Mononuclear cell (primary cell): ENCODE data around the gene RAX2. TPM values are rescaled to one million over a fixed set of nuclear protein-coding genes. Genes with fewer than 3 reads are reported as not detected.

Experiments used
- H3K27me3 ChIP-seq: 2 replicates; pipeline ENCODE4 v1.6.0; 2011; ENCODE audit warnings: low read length, control low read depth; ENCODE audit not compliant: insufficient read depth
- H3K4me1 ChIP-seq: 2 replicates; pipeline ENCODE4 v1.5.1; 2011; ENCODE audit warnings: mild to moderate bottlenecking, low read length, control low read depth; ENCODE audit not compliant: insufficient read depth
- H3K4me3 ChIP-seq: 2 replicates; pipeline ENCODE4 v1.5.1; 2011; ENCODE audit warnings: mild to moderate bottlenecking, low read length, moderate library complexity
- H3K9me3 ChIP-seq: 2 replicates; pipeline ENCODE4 v1.5.1; 2011; ENCODE audit warnings: low read depth, mild to moderate bottlenecking, control low read depth, low read length
- total RNA-seq: library from RNA; depleted of rRNA; stranded (reverse); fragments of >200 nt; gene quantifications from one replicate; pipeline ENCODE4 v1.2.3, GENCODE V29; 2012

RAX2 gene
- total RNA-seq, 1 donor, result not detected

DNA sequence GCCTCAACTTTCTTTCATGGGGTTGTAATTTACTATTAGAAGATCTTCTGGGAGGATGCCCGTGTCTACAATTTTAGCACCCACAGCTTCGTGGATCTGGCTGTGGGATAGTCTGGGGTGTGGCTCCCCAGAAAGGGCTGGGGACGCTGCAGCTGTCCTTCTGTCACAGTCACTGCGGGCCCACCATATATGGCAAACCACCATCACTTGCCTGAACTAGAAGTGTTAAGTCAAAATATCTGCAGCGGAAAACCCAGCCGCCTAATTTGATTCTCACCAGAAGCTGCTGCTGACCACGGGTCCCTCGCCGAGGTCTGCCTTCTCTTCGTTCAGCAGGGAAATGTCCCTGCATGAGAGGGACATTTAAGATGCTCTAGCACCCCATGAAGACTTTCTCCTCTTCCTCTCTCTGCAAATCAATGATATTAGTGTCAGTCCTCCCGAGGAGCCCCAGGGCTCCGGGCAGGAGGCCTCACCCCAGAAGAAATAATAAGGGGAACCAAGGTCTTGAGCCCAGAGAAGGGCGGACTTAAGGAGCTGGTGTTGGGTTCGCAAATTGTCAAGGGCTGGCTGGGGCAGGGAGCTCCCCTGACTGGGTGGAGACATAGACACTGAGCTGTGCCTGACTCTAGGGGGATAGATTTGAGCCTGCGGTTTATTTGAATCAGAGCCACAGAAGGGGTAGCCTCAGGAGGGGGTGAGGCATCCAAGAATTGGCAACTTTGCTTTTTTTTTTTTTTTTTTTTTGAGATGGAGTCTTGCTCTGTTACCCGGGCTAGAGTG, 17.2 kb upstream of the RAX2 start:
- Histone ChIP-seq H3K4me1 (peaks cover 8% of the 10 kb centered on the region), H3K4me3 (no peak overlapping the region)

DNA sequence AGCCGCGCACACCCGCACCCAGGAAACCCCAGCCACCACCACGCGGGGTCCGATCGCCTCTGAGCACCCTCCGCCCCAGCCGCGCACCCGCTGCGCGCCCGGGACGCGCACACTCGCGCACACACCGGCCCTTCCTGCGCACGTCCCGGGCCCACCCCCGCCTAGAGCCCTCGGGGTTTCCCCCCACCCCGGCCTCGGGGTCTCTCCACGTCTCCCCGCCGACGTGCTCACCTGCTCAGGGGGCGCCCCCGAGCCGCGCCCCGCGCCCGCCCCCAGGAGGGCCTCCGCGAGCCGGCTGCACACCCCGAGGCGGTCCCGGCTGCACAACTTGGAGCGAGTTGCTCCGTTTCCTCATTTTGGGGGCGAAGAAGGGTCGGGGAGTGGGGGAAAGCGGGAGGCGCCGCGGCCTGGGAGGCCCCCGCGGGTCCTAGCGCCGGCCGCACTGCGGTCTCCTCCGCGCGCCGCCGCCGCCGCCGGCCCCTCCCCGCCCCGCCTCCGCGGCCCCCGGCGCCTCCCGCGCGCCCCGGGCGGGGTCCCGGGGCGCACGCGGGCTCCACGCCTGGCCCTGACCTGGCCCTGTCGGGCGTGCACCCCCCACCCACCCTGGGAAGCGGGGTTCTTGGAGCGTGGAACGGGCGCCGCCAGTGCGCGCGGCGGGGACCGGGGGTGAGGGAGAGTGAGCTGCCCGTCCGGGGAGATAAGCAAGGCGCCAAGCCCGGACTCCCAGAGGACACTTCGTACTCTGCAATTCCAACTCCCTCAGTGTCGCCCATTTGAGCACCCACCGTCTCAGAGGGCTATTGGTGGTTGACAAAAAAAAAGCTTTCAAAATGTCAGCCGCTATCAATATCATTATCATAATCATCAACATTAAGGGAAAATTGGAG, 14.2 kb upstream of the RAX2 start, which contains the start of gene MATK:
TSS of gene MATK (minus strand) at position 444 of the 887 bp plus-strand sequence. CDS start 1,246 bp downstream, outside the sequence.
- Histone ChIP-seq H3K4me1 (peaks cover 8% of the 10 kb centered on the region), H3K9me3 (peaks cover 4% of the 10 kb centered on the region), H3K27me3 (no peaks in the 10 kb centered on the region), H3K4me3 (peak within 1 kb of the TSS; percentile 38)

More for the DNA sequence above, 17.2 kb upstream of the RAX2 start:
- H3K27me3 ChIP-seq, result no peaks in the 10 kb centered on the region
- H3K9me3 ChIP-seq, result no peaks in the 10 kb centered on the region

- no peaks in the 10 kb centered on the region for H3K27me3 ChIP-seq
- peaks cover 6% of the 10 kb centered on the region for H3K4me1 ChIP-seq
- peak overlapping the region; percentile 38 for H3K4me3 ChIP-seq
- peaks cover 4% of the 10 kb centered on the region for H3K9me3 ChIP-seq
Measured at GRCh38 chr19:3785451-3785937, 13.5 kb upstream of the RAX2 start.

- H3K9me3 ChIP-seq, result peaks cover 4% of the 10 kb centered on the region
- peaks cover 5% of the 10 kb centered on the region for H3K4me1 ChIP-seq
- H3K4me3 ChIP-seq, result peak overlapping the region; percentile 38
- H3K27me3 ChIP-seq, result no peaks in the 10 kb centered on the region
Measured at GRCh38 chr19:3784607-3785450, 12.8 kb upstream of the RAX2 start.

GRCh38 chr19:3783660-3784584, 11.9 kb upstream of the RAX2 start:
- Histone ChIP-seq H3K27me3 (no peaks in the 10 kb centered on the region), H3K4me3 (no peak overlapping the region), H3K9me3 (peaks cover 4% of the 10 kb centered on the region), H3K4me1 (peaks cover 5% of the 10 kb centered on the region)

GRCh38 chr19:3782903-3783302, 10.9 kb upstream of the RAX2 start:
- H3K9me3 ChIP-seq, result peaks cover 4% of the 10 kb centered on the region
- H3K4me1 ChIP-seq, result peaks cover 5% of the 10 kb centered on the region
- H3K4me3 ChIP-seq, result no peak overlapping the region
- no peaks in the 10 kb centered on the region for H3K27me3 ChIP-seq

DNA sequence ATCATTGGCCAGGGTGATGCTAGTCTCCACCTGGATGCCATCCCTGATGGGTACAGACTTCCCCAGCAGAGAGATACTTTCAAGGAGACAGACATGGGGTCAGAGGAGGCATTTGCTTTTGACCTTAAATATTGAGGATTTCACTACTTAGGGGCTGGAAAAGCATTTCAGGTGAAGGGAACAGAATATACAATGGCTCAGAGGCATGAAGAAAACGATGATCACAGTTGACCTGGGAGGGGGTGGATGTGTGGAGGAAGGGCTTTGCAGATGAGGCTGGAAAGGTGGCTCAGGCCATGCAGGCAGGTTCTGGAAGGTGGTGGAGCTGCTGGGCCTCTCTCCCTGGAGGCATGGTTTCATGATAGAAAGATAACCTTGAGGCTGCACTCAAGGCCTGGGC, 10.3 kb upstream of the RAX2 start:
- Histone ChIP-seq H3K4me1 (peaks cover 5% of the 10 kb centered on the region), H3K27me3 (no peaks in the 10 kb centered on the region), H3K4me3 (no peak overlapping the region), H3K9me3 (peaks cover 4% of the 10 kb centered on the region)

DNA sequence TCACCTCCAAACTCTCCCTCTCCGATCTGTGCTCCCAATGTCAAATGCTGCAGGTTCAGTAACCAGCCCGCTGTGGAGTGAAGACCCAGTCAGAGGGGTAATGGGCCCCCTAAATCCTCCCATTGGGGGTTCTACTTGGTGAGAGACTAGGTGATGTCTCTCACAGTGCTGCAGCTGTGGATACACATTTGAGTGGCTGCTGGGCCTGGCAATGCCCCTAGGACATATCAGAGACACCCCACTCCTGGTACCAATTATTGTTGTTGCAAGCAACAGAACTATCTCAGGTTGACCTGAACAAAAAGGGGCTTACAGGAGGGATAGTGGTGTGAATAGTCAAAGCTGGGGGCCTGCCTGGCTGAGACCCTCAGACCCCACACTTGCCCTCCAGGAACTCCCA, 9.6 kb upstream of the RAX2 start:
- Histone ChIP-seq H3K9me3 (peaks cover 4% of the 10 kb centered on the region), H3K27me3 (no peaks in the 10 kb centered on the region), H3K4me1 (peaks cover 5% of the 10 kb centered on the region), H3K4me3 (no peak overlapping the region)

GRCh38 chr19:3780786-3781304, 8.8 kb upstream of the RAX2 start:
- Histone ChIP-seq H3K27me3 (no peaks in the 10 kb centered on the region), H3K9me3 (peaks cover 4% of the 10 kb centered on the region), H3K4me1 (peaks cover 5% of the 10 kb centered on the region)

GRCh38 chr19:3778899-3779723, 7.1 kb upstream of the RAX2 start:
- Histone ChIP-seq H3K4me3 (no peak overlapping the region), H3K27me3 (no peaks in the 10 kb centered on the region), H3K9me3 (peaks cover 4% of the 10 kb centered on the region), H3K4me1 (no peaks in the 10 kb centered on the region)

More at GRCh38 chr19:3780786-3781304, 8.8 kb upstream of the RAX2 start:
- no peak overlapping the region for H3K4me3 ChIP-seq

DNA sequence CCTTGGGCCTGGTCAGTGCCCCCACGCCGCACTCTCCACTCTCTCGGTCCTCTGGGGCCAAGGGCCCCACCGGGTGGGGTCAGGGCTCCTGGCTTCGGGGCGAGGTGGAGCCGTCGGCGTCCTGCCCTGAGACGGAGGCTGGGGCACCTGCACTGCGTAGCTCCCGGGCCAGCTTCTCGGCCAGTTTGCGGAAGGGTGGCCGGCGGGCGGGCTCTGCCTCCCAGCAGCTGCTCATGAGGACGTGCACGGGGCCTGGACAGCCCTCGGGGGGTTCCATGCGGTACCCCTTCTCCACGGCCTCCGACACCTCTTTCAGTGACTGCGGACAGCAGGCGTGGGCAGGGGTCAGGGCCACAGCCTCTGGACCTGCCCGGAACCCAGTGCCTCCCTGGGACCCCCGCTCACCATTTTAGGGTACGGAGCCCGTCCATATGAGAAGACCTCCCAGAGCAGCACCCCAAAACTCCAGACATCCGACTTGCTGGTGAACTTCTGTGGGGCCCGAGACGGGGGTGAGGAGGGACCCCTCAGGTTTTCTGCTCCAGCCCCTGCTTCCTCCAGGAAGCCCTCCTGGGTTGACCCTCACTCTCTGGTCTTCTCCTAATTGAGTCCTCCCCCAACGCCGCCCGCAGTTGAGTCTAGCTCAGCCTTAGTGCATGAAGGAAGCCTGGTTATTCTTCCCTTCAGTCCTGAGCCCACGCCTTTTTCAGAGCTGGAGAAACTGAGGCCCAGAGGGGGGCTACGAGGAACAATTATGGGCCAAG, 6.3 kb upstream of the RAX2 start:
- Histone ChIP-seq H3K4me3 (no peak overlapping the region), H3K27me3 (no peaks in the 10 kb centered on the region), H3K9me3 (peaks cover 4% of the 10 kb centered on the region), H3K4me1 (no peaks in the 10 kb centered on the region)

- H3K4me3 ChIP-seq, result no peak overlapping the region
- H3K27me3 ChIP-seq, result no peaks in the 10 kb centered on the region
- H3K9me3 ChIP-seq, result peaks cover 1% of the 10 kb centered on the region
Measured at GRCh38 chr19:3776479-3777040, 4.5 kb upstream of the RAX2 start.

More at GRCh38 chr19:3776479-3777040, 4.5 kb upstream of the RAX2 start:
- no peaks in the 10 kb centered on the region for H3K4me1 ChIP-seq
